Fibroblast of villous mesenchyme (primary cell): Measurements from ENCODE around the gene MAP3K6. TPM values are rescaled to one million over a fixed set of nuclear protein-coding genes. Genes with fewer than 3 reads are reported as not detected.

Source experiments
- DNase-seq: peaks from one replicate; pipeline ENCODE4 v3.0.0-alpha.2; 2010; ENCODE audit warnings: low read depth
- H3K4me3 ChIP-seq: 2 replicates; pipeline ENCODE4 v1.5.1; 2011; ENCODE audit warnings: low read depth, mild to moderate bottlenecking, low read length
- CTCF ChIP-seq: IDR thresholded peaks from 2 replicates; pipeline ENCODE4 v1.5.1; 2012; ENCODE audit warnings: low read depth, mild to moderate bottlenecking, low read length; ENCODE audit not compliant: insufficient read depth
- total RNA-seq: library from RNA; depleted of rRNA; stranded (reverse); fragments of >200 nt; gene quantifications from 2 replicates; pipeline ENCODE4 v1.2.3, GENCODE V29; 2012

The MAP3K6 gene
- total RNA-seq, 1 donor = 25.9 TPM

- TF ChIP-seq CTCF = no peak
- DNase-seq = no peak
- no peak overlapping the region for H3K4me3 ChIP-seq
Measured at GRCh38 chr1:27346357-27346756, 20.4 kb downstream of the MAP3K6 start.

GRCh38 chr1:27345272-27345671 is 21.5 kb downstream of the MAP3K6 start:
- TF ChIP-seq CTCF = no peak
- H3K4me3 ChIP-seq = no peak overlapping the region
- no peak for DNase-seq

GRCh38 chr1:27343639-27344025 is 23.1 kb downstream of the MAP3K6 start:
- no peak for TF ChIP-seq CTCF
- no peak for DNase-seq
- H3K4me3 ChIP-seq = no peak overlapping the region

- TF ChIP-seq CTCF = no peak
- no peak overlapping the region for H3K4me3 ChIP-seq
- DNase-seq = no peak
Measured at GRCh38 chr1:27342778-27343638, 23.8 kb downstream of the MAP3K6 start.

- TF ChIP-seq CTCF = no peak
- no peak overlapping the region for H3K4me3 ChIP-seq
- DNase-seq = no peak
Measured at GRCh38 chr1:27342391-27342777, 24.4 kb downstream of the MAP3K6 start.

- H3K4me3 ChIP-seq = no peak within 1 kb of the TSS
- DNase-seq = peak; percentile 47
- no peak for TF ChIP-seq CTCF
Measured at GRCh38 chr1:27341525-27342252, 25.1 kb downstream of the MAP3K6 start, which contains the start of gene SYTL1. TSS of gene SYTL1 (plus strand) at chr1:27342022. CDS start at chr1:27345335, 3,313 bp downstream.
